ENCODE data around the gene STAB2. TPM values are rescaled to one million over a fixed set of nuclear protein-coding genes. Genes with fewer than 3 reads are reported as not detected.

Gene STAB2
- total RNA-seq, 1 donor from 2014 or later = 0.77 TPM

GRCh38 chr12:103745962-103746361, 158.9 kb downstream of the STAB2 start:
- no peak for DNase-seq (ENCODE audit: low read depth in 2 of 2)

- DNase-seq (ENCODE audit: low read depth in 2 of 2) = no peak
Measured at GRCh38 chr12:103748002-103748401, 160.9 kb downstream of the STAB2 start.

- DNase-seq (ENCODE audit: low read depth in 2 of 2) = no peak
Measured at GRCh38 chr12:103748875-103749274, 161.8 kb downstream of the STAB2 start.

GRCh38 chr12:103751171-103751570, 164.1 kb downstream of the STAB2 start:
- no peak for DNase-seq (ENCODE audit: low read depth in 2 of 2)

GRCh38 chr12:103751600-103751999, 164.5 kb downstream of the STAB2 start:
- DNase-seq (ENCODE audit: low read depth in 2 of 2) = no peak

GRCh38 chr12:103755425-103755824, 168.4 kb downstream of the STAB2 start:
- no peak for DNase-seq (ENCODE audit: low read depth in 2 of 2)

GRCh38 chr12:103756443-103756842, 169.4 kb downstream of the STAB2 start:
- no peak for DNase-seq (ENCODE audit: low read depth in 2 of 2)

GRCh38 chr12:103757248-103757647, 170.2 kb downstream of the STAB2 start:
- DNase-seq (ENCODE audit: low read depth in 2 of 2) = no peak

GRCh38 chr12:103758310-103759089, 171.4 kb downstream of the STAB2 start:
- no peak for DNase-seq (ENCODE audit: low read depth in 2 of 2)

GRCh38 chr12:103762473-103762872, 175.4 kb downstream of the STAB2 start:
- DNase-seq (ENCODE audit: low read depth in 2 of 2) = no peak

GRCh38 chr12:103765322-103765721, 178.2 kb downstream of the STAB2 start:
- no peak for DNase-seq (ENCODE audit: low read depth in 2 of 2)

GRCh38 chr12:103766028-103766427, 179.0 kb downstream of the STAB2 start:
- DNase-seq (ENCODE audit: low read depth in 2 of 2) = no peak

- no peak for DNase-seq (ENCODE audit: low read depth in 2 of 2)
Measured at GRCh38 chr12:103768467-103769123, 181.5 kb downstream of the STAB2 start.

- DNase-seq (ENCODE audit: low read depth in 2 of 2) = no peak
Measured at GRCh38 chr12:103769240-103769945, 182.3 kb downstream of the STAB2 start.

- peak; percentile 11 to 54 for DNase-seq (ENCODE audit: low read depth in 2 of 2)
Measured at GRCh38 chr12:103771466-103771865, 184.4 kb downstream of the STAB2 start.

- DNase-seq (ENCODE audit: low read depth in 2 of 2) = no peak
Measured at GRCh38 chr12:103772367-103773108, 185.5 kb downstream of the STAB2 start.

- no peak for DNase-seq (ENCODE audit: low read depth in 2 of 2)
Measured at GRCh38 chr12:103773109-103773910, 186.2 kb downstream of the STAB2 start.

- DNase-seq (ENCODE audit: low read depth in 2 of 2) = no peak
Measured at GRCh38 chr12:103774977-103775560, 188.0 kb downstream of the STAB2 start.

- no peak for DNase-seq (ENCODE audit: low read depth in 2 of 2)
Measured at GRCh38 chr12:103778781-103779180, 191.7 kb downstream of the STAB2 start.

GRCh38 chr12:103779410-103780092, 192.5 kb downstream of the STAB2 start:
- no peak for DNase-seq (ENCODE audit: low read depth in 2 of 2)

All from dermis microvascular lymphatic vessel endothelial cell (primary cell).